Neural progenitor cell (in vitro differentiated cells): Measurements from ENCODE around the gene NINL.

Experiments
- EZH2 ChIP-seq: fragments of 200-600 bp; sonication (generic); IDR thresholded peaks from 2 replicates; pipeline ENCODE4 v1.6.1; 2017; ENCODE audit warnings: antibody characterized with exemption, mild to moderate bottlenecking, moderate library complexity
- EZH2phosphoT487 ChIP-seq: fragments of 200-600 bp; sonication (generic); IDR thresholded peaks from 2 replicates; pipeline ENCODE4 v1.6.1; 2017; ENCODE audit warnings: antibody characterized with exemption
- TF ChIP-seq, protein P1 (sequence below): fragments of 200-600 bp; sonication (generic); IDR thresholded peaks from 2 replicates; pipeline ENCODE4 v1.5.1; 2017; ENCODE audit warnings: antibody characterized with exemption, mild to moderate bottlenecking

DNA sequence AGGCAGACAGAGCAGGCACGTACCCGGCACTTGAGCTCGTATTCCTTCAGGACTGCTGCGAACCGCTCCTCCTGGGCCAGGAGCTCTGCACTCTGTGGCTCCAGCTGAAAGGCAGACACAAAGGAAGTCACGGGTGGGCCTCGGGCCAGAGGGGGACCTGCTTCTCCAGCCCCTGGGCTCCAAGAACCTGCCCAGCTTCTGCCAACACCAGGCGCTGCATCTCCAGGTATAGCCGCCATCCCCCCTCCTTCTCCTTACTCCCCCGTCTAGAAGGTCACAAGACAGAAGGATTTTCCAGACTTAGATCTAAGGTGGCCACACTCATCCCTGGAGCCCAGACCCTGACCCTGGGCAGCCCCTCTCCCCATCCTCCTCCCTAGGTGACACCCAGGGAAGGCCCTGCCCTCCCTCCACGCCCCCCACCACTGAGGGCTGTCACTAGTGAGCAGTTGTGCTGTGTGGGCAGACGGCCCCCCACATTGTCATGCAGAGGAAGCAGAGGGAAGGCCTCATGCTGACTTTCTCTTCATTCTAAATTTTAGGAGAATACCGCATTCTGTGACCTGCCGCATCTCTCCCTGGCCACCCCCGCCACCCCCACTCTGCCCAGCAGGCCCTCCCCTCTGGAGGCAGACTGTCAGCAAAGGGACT is 96.0 kb downstream of the NINL start:
- TF ChIP-seq, protein P1, sequence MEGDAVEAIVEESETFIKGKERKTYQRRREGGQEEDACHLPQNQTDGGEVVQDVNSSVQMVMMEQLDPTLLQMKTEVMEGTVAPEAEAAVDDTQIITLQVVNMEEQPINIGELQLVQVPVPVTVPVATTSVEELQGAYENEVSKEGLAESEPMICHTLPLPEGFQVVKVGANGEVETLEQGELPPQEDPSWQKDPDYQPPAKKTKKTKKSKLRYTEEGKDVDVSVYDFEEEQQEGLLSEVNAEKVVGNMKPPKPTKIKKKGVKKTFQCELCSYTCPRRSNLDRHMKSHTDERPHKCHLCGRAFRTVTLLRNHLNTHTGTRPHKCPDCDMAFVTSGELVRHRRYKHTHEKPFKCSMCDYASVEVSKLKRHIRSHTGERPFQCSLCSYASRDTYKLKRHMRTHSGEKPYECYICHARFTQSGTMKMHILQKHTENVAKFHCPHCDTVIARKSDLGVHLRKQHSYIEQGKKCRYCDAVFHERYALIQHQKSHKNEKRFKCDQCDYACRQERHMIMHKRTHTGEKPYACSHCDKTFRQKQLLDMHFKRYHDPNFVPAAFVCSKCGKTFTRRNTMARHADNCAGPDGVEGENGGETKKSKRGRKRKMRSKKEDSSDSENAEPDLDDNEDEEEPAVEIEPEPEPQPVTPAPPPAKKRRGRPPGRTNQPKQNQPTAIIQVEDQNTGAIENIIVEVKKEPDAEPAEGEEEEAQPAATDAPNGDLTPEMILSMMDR, result no peak
- TF ChIP-seq EZH2phosphoT487 (no peak), EZH2 (no peak)
